NCI-H1436 (cell line): Measurements from ENCODE around the gene SLC40A1.

Experiments
- DNase-seq: peaks from one replicate; lab custom pipeline; 2025; lab: John Stamatoyannopoulos, UW

SLC40A1 gene

GRCh38 chr2:189601043-189601442 is 20.5 kb upstream of the SLC40A1 start:
- no peak for DNase-seq

DNA sequence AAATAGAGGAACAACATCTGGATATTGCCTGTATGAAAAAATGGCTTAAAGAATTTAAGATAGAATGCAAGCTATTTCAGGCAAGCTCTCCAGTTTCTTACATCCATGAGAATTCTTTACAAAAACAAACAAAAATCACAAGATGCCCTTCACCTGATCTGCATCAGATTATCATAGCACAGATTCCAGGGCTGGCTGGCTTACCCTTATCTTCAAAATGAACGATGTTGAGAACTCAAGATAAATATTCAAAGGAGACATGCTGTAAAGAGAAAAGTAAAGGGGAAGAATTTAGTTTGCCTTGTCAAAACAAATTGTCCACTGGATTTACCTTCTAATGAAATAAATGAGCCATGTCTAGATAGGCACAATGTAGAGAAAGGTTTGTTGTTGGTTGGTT is 18.7 kb upstream of the SLC40A1 start:
- no peak for DNase-seq

DNA sequence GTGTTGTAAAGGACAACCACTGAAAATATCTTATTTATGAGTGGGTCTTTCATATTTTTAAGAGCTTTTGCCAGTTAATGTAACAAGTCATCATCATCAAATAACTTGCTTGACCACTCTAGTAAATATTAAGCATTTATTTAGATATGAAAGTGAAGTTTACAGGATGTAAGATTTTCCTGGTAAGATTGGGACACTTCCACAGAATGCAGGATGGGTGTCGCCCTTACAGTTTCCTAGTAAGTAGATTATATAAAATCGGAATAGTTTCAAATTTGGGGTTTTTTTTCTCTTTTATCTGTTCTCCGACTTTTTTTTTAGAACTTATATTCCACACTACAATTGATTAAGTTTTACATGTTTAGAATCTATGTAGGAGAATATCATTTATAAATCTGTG is 14.8 kb upstream of the SLC40A1 start:
- no peak for DNase-seq

GRCh38 chr2:189594305-189594704 is 13.7 kb upstream of the SLC40A1 start:
- no peak for DNase-seq

- no peak for DNase-seq
These were observed 12.5 kb upstream of the SLC40A1 start for GRCh38 chr2:189593115-189593514.

DNA sequence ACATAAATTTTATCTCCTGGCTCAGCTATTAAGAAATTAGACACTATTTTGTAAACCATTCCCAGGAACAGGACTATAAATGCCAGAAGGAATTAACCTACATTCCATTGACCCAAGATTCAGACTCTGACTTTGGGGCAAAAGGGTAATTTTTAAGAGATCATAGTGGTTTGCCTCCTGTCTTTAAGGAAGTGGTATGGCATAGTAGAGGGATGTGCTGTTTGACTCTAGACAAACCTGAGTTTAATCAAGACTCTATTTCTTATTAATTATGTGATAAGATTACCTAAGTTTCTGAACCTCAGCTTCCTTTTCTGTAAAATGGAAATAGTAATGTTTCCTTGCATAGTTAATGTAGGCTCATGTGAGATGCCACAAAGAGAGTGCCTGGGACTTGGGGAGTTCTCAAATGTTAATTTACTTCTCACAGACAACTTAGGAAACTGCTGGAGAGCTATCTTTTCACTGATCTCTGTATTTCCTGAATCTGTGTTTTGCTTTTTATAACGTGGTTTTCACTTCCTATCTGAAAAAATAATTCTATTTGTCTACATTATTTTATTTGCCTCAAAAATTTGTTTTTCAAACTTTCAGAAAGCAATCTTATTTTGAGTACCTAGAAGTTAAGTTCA is 11.9 kb upstream of the SLC40A1 start:
- DNase-seq, result no peak

DNA sequence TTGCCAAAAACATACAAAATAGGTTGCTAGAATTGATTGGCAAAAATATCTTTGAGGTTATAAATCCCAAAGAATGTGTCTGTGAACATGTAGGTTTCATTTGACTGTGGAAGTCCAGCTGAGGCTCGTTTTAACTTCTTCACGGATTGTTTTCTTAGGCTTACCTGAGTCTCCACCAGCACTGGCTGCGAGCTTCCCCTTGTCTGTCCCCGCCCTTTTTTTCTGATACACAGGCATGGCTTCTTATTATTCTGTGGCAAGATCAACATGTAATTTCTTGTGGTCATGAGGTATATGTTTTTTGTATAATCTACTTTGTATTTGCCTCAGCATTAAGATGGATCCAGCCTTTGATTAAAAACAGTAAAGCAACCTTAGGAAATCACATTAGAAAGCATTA is 7.2 kb upstream of the SLC40A1 start:
- no peak for DNase-seq

DNA sequence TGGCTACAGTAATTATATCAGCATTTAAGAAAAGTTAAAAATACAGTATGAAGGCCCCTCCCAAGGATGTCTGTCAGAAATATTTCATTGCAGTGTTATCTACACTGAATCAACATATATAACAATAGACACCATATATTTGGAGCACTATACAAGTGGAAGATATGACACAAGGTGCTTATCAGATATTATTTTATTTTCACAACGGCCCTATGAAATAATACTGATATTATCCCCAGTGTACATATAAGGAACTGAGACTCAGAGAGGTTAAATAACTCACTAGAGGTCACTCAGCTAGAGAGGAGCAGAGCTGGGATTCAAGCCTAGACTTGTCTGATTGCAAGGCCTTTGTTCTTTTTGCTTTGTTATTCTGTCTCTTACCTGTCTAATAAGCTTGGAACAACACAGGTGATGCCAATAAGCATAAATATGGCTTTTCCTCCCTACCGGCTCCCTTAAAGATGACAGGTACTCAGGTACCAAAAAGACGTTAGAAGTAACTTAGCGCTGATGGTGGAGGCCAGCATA is 4.7 kb upstream of the SLC40A1 start:
- no peak for DNase-seq

DNA sequence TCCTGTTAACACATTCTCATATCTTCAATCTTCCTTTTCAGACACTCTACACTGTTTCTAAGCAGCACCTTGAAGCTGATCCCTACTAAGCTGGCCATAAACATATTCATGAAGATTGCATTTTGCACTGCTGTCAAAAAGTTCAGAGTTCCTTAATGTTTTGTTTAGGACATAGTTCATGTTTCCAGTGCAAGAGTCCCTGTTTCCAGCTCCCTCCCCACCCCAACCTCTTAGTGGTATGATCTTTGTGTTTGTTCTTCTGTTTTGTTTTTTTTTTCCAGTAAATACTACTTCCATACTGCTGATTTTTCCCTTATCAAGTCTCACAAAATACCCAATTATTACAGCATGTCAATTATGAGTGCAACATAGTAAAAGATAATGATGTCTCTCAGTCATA is 4.1 kb upstream of the SLC40A1 start:
- DNase-seq, result no peak

DNA sequence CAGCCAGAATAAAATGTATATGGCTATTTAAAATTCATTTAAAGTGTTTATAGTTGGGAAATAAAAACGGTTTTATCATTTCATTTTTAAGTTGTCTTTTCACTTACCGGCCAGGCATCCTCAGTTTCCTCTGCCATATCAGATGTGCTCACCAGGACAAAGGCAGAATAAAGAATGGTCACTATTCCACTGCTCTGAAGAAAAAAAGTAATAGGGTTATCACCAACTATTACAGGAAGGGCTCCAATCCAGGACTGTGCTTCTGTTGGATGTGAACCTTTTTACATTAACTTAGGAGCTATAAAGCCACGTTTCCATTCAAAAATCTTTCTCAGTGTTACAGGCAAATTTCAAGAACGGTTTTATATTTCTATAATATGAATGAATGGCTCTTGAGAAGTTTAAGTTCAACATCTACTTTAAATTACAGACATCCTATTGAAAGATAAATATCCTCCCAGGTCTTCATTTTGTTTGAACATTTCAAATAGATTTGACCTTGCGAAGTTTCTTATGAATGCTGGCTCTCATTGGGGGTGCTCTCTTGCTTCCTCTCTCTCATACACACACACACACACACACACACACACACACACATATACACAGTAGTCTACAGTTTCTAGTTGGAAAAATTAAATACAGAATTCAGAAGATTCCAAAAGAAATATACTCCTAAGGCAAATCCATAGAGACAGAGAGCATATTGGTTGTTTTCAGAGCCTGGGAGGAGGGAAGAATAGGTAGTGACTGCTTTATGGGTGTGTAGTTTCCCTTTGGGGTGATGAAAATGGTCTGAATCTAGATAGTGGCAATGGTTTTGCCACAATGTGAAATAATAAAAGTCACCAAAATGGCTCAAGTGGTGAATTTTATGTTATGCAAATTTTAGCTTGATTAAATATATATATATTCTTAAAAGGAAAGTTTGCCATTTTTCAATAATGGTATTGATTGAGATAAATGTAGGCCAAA is 2.9 kb upstream of the SLC40A1 start:
- no peak for DNase-seq

GRCh38 chr2:189582809-189583192 is 2.2 kb upstream of the SLC40A1 start:
- DNase-seq, result no peak

DNA sequence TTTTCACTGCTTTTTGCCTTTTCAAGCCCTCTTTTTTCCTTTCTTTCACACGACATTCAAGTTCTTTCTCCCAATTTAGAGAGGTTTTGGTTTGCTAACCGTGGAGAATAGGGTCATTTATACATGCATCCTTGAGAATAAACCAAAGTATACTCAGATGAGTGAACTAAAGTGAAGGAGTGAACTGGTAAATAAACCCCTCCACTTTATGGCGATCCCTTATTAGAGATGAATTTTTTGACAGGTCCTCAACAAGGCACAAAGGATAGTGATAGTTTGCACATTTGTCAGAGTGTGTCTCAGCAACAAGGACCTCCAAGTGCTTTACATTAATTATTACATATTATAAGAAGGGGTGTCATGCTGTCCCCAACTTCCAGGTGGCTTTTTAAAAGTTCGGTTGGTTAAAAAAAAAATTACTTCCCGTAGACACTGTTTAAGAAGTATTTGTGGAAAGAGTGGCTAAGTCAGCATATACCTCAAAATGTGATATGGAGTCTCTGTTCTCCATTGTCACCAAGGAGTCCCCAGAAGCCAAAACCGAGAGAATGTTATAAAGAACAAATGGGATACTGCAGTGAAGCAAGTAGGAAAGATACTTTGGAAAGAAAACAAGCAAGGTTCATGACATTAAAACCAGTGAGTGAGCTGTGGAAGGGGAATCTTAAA is 1.7 kb upstream of the SLC40A1 start:
- DNase-seq, result no peak

- no peak for DNase-seq
These were observed 961 bp upstream of the SLC40A1 start for GRCh38 chr2:189581354-189582139.

DNA sequence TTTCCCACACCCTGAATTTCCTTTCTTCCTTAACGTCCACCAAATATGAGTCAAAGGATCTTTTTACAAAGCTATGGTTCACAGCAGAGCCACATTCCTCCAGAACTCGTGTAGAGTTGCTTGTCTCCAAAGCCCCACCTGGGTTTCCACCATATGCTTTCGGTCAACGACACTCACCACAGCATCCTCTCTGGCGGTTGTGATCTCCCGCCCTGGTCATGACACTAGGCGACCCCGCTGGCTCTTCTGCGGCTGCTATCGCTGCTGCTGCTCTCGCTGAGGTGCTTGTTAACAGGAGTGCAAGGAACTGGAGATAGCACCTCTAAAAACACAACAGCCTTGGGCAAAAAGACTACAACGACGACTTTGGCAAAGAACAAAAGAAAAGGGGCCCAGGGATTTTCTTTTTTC is 340 bp downstream of the SLC40A1 start:
- no peak for DNase-seq

DNA sequence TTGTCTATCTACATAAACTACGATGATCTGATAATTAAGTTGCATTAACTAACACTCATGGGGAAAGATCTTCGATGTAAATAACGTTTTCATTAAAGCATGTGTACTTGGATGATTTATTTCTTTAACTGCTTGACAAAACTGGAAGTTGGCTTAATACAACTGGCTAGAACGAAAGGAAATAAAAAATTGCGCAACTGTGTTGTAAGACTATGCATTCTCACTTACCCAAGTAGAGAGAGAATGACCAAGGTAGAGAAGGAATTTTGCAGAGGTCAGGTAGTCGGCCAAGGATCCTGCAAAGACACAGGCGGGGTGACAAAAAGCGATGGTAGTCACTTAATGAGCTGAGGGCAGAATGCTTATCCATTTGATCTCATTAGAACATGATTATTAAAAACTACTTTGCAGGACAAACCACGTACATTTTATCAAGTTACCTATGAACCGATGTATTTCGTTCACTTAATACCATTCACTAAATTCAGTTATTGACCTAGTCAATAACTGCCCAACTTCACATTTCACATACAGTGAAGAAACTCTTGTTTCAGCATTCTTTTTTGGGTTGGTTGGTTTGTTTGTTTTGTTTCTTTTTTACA is 900 bp downstream of the SLC40A1 start:
- no peak for DNase-seq

DNA sequence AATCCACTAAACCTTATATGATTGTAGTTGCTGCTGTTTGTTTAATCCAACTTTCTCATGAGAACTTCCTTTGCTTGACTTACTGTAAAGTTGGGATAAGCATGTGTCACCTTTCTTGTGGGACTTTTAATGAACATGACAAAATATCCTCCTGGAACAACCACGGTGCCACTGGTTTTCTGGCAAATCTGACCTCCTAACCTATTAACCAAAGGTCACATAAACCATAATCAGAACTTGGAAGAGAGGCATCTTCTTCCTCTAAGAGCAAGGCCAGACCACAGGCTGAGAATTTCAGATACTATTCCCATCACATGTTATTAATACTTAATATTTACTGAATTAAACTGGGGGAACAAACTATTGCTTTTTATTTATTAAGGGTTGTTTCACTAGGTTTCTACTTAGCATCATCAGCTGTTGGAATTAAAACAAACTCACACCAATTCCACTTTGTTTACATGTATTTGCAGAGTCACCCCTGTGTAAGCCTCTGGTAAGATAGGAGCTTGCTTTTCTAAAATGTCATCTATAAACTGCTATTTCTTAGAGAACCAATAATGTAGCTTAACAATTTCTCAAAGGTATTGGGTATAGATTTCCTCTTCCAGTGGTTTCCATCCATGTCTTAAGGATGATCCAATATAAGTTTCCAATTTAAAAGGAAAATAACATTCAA is 2.2 kb downstream of the SLC40A1 start:
- no peak for DNase-seq

- no peak for DNase-seq
These were observed 3.5 kb downstream of the SLC40A1 start for GRCh38 chr2:189577121-189577520.

DNA sequence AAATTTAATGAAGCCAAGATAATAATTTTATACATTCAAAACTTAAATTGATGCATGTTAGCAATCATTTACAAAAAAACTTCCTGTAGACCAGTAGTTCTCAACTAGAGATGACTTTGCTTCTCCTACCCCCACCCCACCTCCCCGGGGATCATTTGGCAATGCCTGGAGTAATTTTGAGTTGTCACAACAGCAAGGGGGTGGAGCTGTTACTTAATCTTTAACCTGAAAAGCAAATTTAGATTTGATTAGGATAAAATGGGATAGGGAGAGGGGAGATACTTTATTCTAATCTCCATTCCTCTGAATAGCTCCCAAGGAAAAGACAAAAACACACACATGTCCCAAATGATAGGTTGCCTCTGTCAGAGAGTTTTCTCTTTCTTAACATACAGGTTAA is 4.2 kb downstream of the SLC40A1 start:
- DNase-seq, result no peak

GRCh38 chr2:189574793-189575475 is 5.7 kb downstream of the SLC40A1 start:
- no peak for DNase-seq

GRCh38 chr2:189570570-189571031 is 10.0 kb downstream of the SLC40A1 start:
- DNase-seq, result no peak
